Adrenal gland (tissue), 12 donors: ENCODE data around the gene MDM4. TPM values are rescaled to one million over a fixed set of nuclear protein-coding genes. Genes with fewer than 3 reads are reported as not detected.

Experiments used
- DNase-seq, 7 donors: peaks; one replicate each; pipeline ENCODE4 v3.0.0-alpha.2; 2019 to 2020
- H3K27ac ChIP-seq, 5 donors: fragments of 200-600 bp; sonication (generic) in 4 of 5; 1 replicate in 3 of 5; 2 replicates in 2 of 5; pipeline versions ENCODE4 v1.5.1 to v1.8.0; 2016 to 2020; ENCODE audit warnings: mild to moderate bottlenecking in 1 of 5
- H3K27me3 ChIP-seq: fragments of 200-600 bp; 2 replicates; pipeline ENCODE4 v1.8.0; 2021
- H3K36me3 ChIP-seq, 2 donors: fragments of 200-600 bp; replicated peaks in 1 of 2; 1 replicate in 1 of 2; 2 replicates in 1 of 2; pipeline versions ENCODE4 v1.5.1 to v1.8.0; 2018 to 2022
- H3K4me1 ChIP-seq, 2 donors: fragments of 200-600 bp; replicated peaks in 1 of 2; 1 replicate in 1 of 2; 2 replicates in 1 of 2; pipeline versions ENCODE4 v1.5.1 to v1.8.0; 2018 to 2021
- H3K4me3 ChIP-seq, 4 donors: fragments of 200-600 bp; sonication (generic) in 3 of 4; one replicate each; pipeline ENCODE4 v1.5.1; 2016 to 2018
- H3K9me3 ChIP-seq, 3 donors: fragments of 200-600 bp; sonication (generic) in 1 of 3; replicated peaks in 1 of 3; 1 replicate in 2 of 3; 2 replicates in 1 of 3; pipeline versions ENCODE4 v1.5.1 to v1.8.0; 2016 to 2021
- CTCF ChIP-seq, 6 experiments: fragments of 450-650 bp in 4 of 6; fragments of 200-600 bp in 2 of 6; sonication (generic) in 1 of 6; IDR thresholded peaks; 1 replicate in 5 of 6; 2 replicates in 1 of 6; pipeline versions ENCODE4 v1.5.1 to v1.8.0; 2016 to 2021; ENCODE audit warnings: antibody characterized with exemption in 6 of 6, mild to moderate bottlenecking in 2 of 6, moderate library complexity in 1 of 6
- POLR2A ChIP-seq, 2 donors: fragments of 450-650 bp; IDR thresholded peaks; one replicate each; pipeline ENCODE4 v1.6.1; 2017; ENCODE audit warnings: antibody characterized with exemption in 2 of 2, mild to moderate bottlenecking in 2 of 2, moderate library complexity in 1 of 2
- WGBS, 4 donors: extraction: QIAGEN DNeasy Blood & Tissue Kit in 2 of 4; methylation state at CpG; one replicate each; pipeline versions ENCODE4 v1.1.5 to v1.1.7; 2013 to 2017; 5-methylcytosine and 5-hydroxymethylcytosine counted together
- intact Hi-C, 2 donors: fragments of 100-400 bp; cut with DNase I; formaldehyde crosslinking; loops; one replicate each; pipeline versions ENCODE4 v1.14.1 to v1.15.0; 2022 to 2023
- polyA plus RNA-seq, 3 donors: library from polyadenylated mRNA; stranded (reverse); fragments of 200-250 nt in 2 of 3; fragments of 350-450 nt in 1 of 3; fragmentation: Illumina TruSeq in 1 of 3; extraction: RNeasy Lipid Tissue Mini Kit (QIAGEN cat#74804) in 1 of 3; gene quantifications; one replicate each; pipeline ENCODE4 v1.2.3, GENCODE V29; 2013 to 2014
- total RNA-seq, 9 donors: library from RNA; depleted of rRNA in 4 of 9; stranded (reverse); fragments of >200 nt in 4 of 9; fragments of 120-200 nt in 1 of 9; fragmentation: NEBNext Ultra II Directional in 1 of 9; extraction: Animal tissue kit (Norgen Biotek cat#: 25700) in 1 of 9; gene quantifications; one replicate each; pipeline versions ENCODE4 v1.1.0 to v1.2.4, GENCODE V29; 2013 to 2023
- donor health status: healthy with polysubstance abuse.
- donor health status: Bipolar disorder and iron deficiency.
- donor health status: DM: yes; HTN: yes; CAD: no.
- donor health status: DM: no; HTN: no; CAD: no.
- donor health status: DM: no; HTN: no; CAD: no.
- donor health status: DM: yes; HTN: yes; CAD: no.

The MDM4 gene
- total and polyA plus RNA-seq, 12 donors: 11.3 to 77.4 (median 42.8) TPM

- Histone ChIP-seq H3K9me3 (no peaks in the 10 kb centered on the region), H3K4me3 (no peak overlapping the region), H3K27ac (no peak overlapping the region), H3K27me3 (no peaks in the 10 kb centered on the region), H3K4me1 (no peaks in the 10 kb centered on the region), H3K36me3 (no peaks in the 10 kb centered on the region)
- WGBS, 4 donors: 71 to 84% (median 82%) methylated on average over 4 of the region's 4 CpGs
- no peak for TF ChIP-seq CTCF (IDR thresholded peaks at IDR 0.05)
- no peak for TF ChIP-seq POLR2A (IDR thresholded peaks at IDR 0.05)
- intact Hi-C loops: no loop called here
- no peak for DNase-seq
Observed at GRCh38 chr1:204598319-204598969, 82.2 kb downstream of the MDM4 start.

- no peak overlapping the region for H3K27ac ChIP-seq
- no peak for DNase-seq
- no peaks in the 10 kb centered on the region for H3K4me1 ChIP-seq
- no peak for TF ChIP-seq CTCF (IDR thresholded peaks at IDR 0.05)
- no peak for TF ChIP-seq POLR2A (IDR thresholded peaks at IDR 0.05)
- no peak overlapping the region for H3K4me3 ChIP-seq
- 67 to 77% (median 73%) methylated on average over 8 of the region's 8 CpGs for WGBS, 4 donors
- intact Hi-C loops: no loop called here
- H3K9me3 ChIP-seq: no peaks in the 10 kb centered on the region
- no peaks in the 10 kb centered on the region for H3K36me3 ChIP-seq
- H3K27me3 ChIP-seq: no peaks in the 10 kb centered on the region
Observed at GRCh38 chr1:204599098-204599497, 82.9 kb downstream of the MDM4 start.

- Histone ChIP-seq H3K36me3 (no peaks in the 10 kb centered on the region), H3K4me3 (no peak overlapping the region), H3K9me3 (no peaks in the 10 kb centered on the region), H3K27me3 (no peaks in the 10 kb centered on the region), H3K27ac (no peak overlapping the region), H3K4me1 (no peaks in the 10 kb centered on the region)
- 67 to 90% (median 79%) methylated on average over 10 of the region's 10 CpGs; no CpG with 5 or more reads in 1 of the 4 donors for WGBS, 4 donors
- intact Hi-C loops: no loop called here
- TF ChIP-seq CTCF (IDR thresholded peaks at IDR 0.05) (no peak), POLR2A (IDR thresholded peaks at IDR 0.05) (no peak)
- DNase-seq: no peak
Observed at GRCh38 chr1:204599596-204599995, 83.4 kb downstream of the MDM4 start.

- H3K9me3 ChIP-seq: no peaks in the 10 kb centered on the region
- DNase-seq: no peak
- no peak overlapping the region for H3K4me3 ChIP-seq
- no peak overlapping the region for H3K27ac ChIP-seq
- H3K27me3 ChIP-seq: no peaks in the 10 kb centered on the region
- WGBS, 4 donors: 69 to 80% (median 76%) methylated on average over 5 of the region's 5 CpGs
- H3K36me3 ChIP-seq: no peaks in the 10 kb centered on the region
- no peaks in the 10 kb centered on the region for H3K4me1 ChIP-seq
- TF ChIP-seq CTCF (IDR thresholded peaks at IDR 0.05): no peak
- intact Hi-C loops: no loop called here
Observed at GRCh38 chr1:204600203-204600602, 84.0 kb downstream of the MDM4 start.
